ENCODE measurements around the gene FBXO46. TPM values are rescaled to one million over a fixed set of nuclear protein-coding genes. Genes with fewer than 3 reads are reported as not detected.

Gene FBXO46
- total and polyA plus RNA-seq, 2 of the 4 experiments (the other 2 are of a cell fraction): 3.0 to 6.8 TPM

- Histone ChIP-seq H3K18ac (ENCODE audit: low read depth, low read length) (no peak overlapping the region), H4K8ac (ENCODE audit: low read depth in 2 of 2, low read length in 2 of 2) (no peak overlapping the region), H2BK120ac (ENCODE audit: low read depth, low read length) (no peak overlapping the region), H4K20me1 (ENCODE audit: insufficient read depth, low read length) (no peaks in the 10 kb centered on the region), H2AK9ac (replicated peaks; ENCODE audit: low read depth, low read length, poor library complexity) (no peak overlapping the region), H3K4me3 (ENCODE audit: insufficient read depth, low read depth, low read length) (no peak overlapping the region), H3K27ac (ENCODE audit: insufficient read depth, low read length) (no peak overlapping the region), H3K14ac (replicated peaks; ENCODE audit: low read depth, low read length) (no peak overlapping the region), H3K27me3 (ENCODE audit: control insufficient read depth, insufficient read depth, low read length) (peaks cover 3% of the 10 kb centered on the region; the same call in 1 of the 2 replicates), H2BK5ac (ENCODE audit: low read depth, low read length, poor library complexity, severe bottlenecking) (no peak overlapping the region), H2AK5ac (ENCODE audit: low read depth, low read length) (no peak overlapping the region), H2BK20ac (ENCODE audit: low read depth, low read length) (no peak overlapping the region), H3K4me2 (ENCODE audit: low read depth, low read length) (no peak overlapping the region), H3K9ac (ENCODE audit: low read depth, low read length) (no peak overlapping the region), H4K5ac (ENCODE audit: low read depth, low read length) (no peak overlapping the region), H3K9me3 (ENCODE audit: control insufficient read depth, insufficient read depth, low read length) (no peaks in the 10 kb centered on the region), H3K79me1 (ENCODE audit: low read depth in 1 of 2, low read length in 2 of 2) (peaks cover 0 to 14% of the 10 kb centered on the region in 2 experiments; a peak in 1 of 4 replicates), H4K91ac (ENCODE audit: insufficient read depth, low read depth, low read length) (no peak overlapping the region), H3K23ac (ENCODE audit: low read depth, low read length) (no peak overlapping the region), H3K56ac (ENCODE audit: extremely low read depth, insufficient read depth, low read length) (no peak overlapping the region), H3K9me1 (ENCODE audit: insufficient read depth, low read length) (no peaks in the 10 kb centered on the region), H3K4ac (ENCODE audit: low read depth, low read length) (no peak overlapping the region), H2AFZ (replicated peaks; ENCODE audit: low read length, poor library complexity) (no peak overlapping the region), H3K36me3 (ENCODE audit: control insufficient read depth, insufficient read depth, low read length) (no peaks in the 10 kb centered on the region), H2BK15ac (ENCODE audit: low read depth, low read length) (no peak overlapping the region), H3K4me1 (ENCODE audit: control insufficient read depth, insufficient read depth, low read length) (peaks cover 19% of the 10 kb centered on the region)
- no peak for ATAC-seq (ENCODE audit: low read depth)
- CTCF ChIA-PET: no interaction called here
- POLR2A ChIA-PET (ENCODE audit: unreplicated experiment): no interaction called here
- TF ChIP-seq SMC3 (IDR thresholded peaks at IDR 0.05; ENCODE audit: low read depth, low read length): no peak
- no peak for TF ChIP-seq MAZ (IDR thresholded peaks at IDR 0.05; ENCODE audit: borderline replicate concordance, low read depth, low read length)
- no peak for TF ChIP-seq USF2 (IDR thresholded peaks at IDR 0.05; ENCODE audit: low read depth, low read length)
- no peak for TF ChIP-seq RCOR1 (IDR thresholded peaks at IDR 0.05; ENCODE audit: insufficient replicate concordance, low read length)
- TF ChIP-seq RAD21 (IDR thresholded peaks at IDR 0.05; ENCODE audit: low read length): no peak
- TF ChIP-seq CEBPB (IDR thresholded peaks at IDR 0.05; ENCODE audit: low read depth, low read length): no peak
- TF ChIP-seq POLR2A (IDR thresholded peaks at IDR 0.05; ENCODE audit: low read depth, low read length): no peak
- WGBS, 2 experiments (ENCODE audit: extremely low coverage in 2 of 2, insufficient read length in 1 of 2): 56% methylated on average over 10 of the region's 17 CpGs; no CpG with 5 or more reads in 1 of the 2 experiments
- BruUV-seq (replicated peaks): no TSS peak
- dilution Hi-C loops (cut with HindIII; ENCODE audit: low sequenced_read_pairs, unreplicated experiment) (no loop called here), in situ Hi-C loops (cut with MboI; ENCODE audit: low sequenced_read_pairs) (no loop called here), intact Hi-C loops (cut with micrococcal nuclease) (no loop called here)
- no peak for DNase-seq
Measured at GRCh38 chr19:45761714-45762113, 31.0 kb upstream of the FBXO46 start.

All from IMR-90 (cell line).